Cardiac muscle cell (in vitro differentiated cells and primary cell): ENCODE measurements around the gene ZNF235. TPM values are rescaled to one million over a fixed set of nuclear protein-coding genes. Genes with fewer than 3 reads are reported as not detected.
"Not testable (repeated sequence)": the region's sequence is repeated elsewhere in the genome, so short reads cannot be mapped to it uniquely, and the experiment has no call there.

ENCODE experiments used
- DNase-seq, 2 donors: peaks; one replicate each; pipeline versions ENCODE4 v3.0.0 to v3.0.0-alpha.2; 2010 to 2017; ENCODE audit warnings: low read depth in 1 of 2, low spot score in 1 of 2
- H3K27ac ChIP-seq: fragments of 200-600 bp; sonication (generic); 2 replicates; pipeline ENCODE4 v1.5.1; 2016
- H3K27me3 ChIP-seq: fragments of 200-600 bp; sonication (generic); 2 replicates; pipeline ENCODE4 v1.6.0; 2016; ENCODE audit warnings: control low read depth
- H3K36me3 ChIP-seq: fragments of 200-600 bp; sonication (generic); 2 replicates; pipeline ENCODE4 v1.5.1; 2016; ENCODE audit warnings: control low read depth
- H3K4me1 ChIP-seq: fragments of 200-600 bp; sonication (generic); 2 replicates; pipeline ENCODE4 v1.8.1; 2017; ENCODE audit warnings: low read depth, mild to moderate bottlenecking, mixed run types
- H3K4me3 ChIP-seq: fragments of 200-600 bp; sonication (generic); 2 replicates; pipeline ENCODE4 v1.5.1; 2016; ENCODE audit warnings: mild to moderate bottlenecking
- H3K9me3 ChIP-seq: fragments of 200-600 bp; sonication (generic); 2 replicates; pipeline ENCODE4 v1.5.1; 2017; ENCODE audit warnings: low read depth, mild to moderate bottlenecking, control low read depth
- polyA plus RNA-seq: library from polyadenylated mRNA; unstranded; fragments of >200 nt; fragmentation: Nextera tagmentation; extraction: Ambion mirVana; gene quantifications from 2 replicates; pipeline ENCODE4 v1.2.1, GENCODE V29; 2016
- total RNA-seq: library from RNA; depleted of rRNA; stranded (reverse); fragments of >200 nt; gene quantifications from 2 replicates; pipeline ENCODE4 v1.2.3, GENCODE V29; 2016
- TF ChIP-seq, protein P1 (sequence below): IDR thresholded peaks from 2 replicates; pipeline ENCODE4 v1.5.1; 2012; ENCODE audit warnings: low read depth, mild to moderate bottlenecking, low read length

ZNF235 gene
- total and polyA plus RNA-seq, 2 experiments from 2014 or later, result 4.9 to 5.7 TPM

DNA sequence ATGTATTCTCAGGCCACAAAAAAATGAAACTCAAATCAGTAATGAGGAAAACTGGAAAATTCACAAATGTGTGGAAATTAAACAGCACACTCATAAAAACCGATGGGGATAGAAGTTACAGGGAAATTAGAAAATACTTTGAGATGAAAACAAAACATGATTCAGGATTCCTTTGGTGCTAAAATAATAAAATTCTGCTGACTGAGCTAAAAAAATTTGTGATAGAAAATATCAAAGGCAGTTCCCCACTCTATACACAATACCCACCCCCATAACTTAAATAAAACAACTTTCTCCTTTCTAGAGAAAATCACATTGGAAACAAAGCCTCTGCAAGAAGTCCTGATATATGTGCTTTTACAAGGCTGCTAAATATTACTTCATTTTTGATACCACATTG is 46.7 kb downstream of the ZNF235 start:
- no peak overlapping the region for H3K4me3 ChIP-seq
- no peaks in the 10 kb centered on the region for H3K27me3 ChIP-seq
- H3K36me3 ChIP-seq, result no peaks in the 10 kb centered on the region
- no peak for DNase-seq
- H3K27ac ChIP-seq, result no peak overlapping the region
- no peaks in the 10 kb centered on the region for H3K9me3 ChIP-seq
- no peaks in the 10 kb centered on the region for H3K4me1 ChIP-seq
- TF ChIP-seq, protein P1, sequence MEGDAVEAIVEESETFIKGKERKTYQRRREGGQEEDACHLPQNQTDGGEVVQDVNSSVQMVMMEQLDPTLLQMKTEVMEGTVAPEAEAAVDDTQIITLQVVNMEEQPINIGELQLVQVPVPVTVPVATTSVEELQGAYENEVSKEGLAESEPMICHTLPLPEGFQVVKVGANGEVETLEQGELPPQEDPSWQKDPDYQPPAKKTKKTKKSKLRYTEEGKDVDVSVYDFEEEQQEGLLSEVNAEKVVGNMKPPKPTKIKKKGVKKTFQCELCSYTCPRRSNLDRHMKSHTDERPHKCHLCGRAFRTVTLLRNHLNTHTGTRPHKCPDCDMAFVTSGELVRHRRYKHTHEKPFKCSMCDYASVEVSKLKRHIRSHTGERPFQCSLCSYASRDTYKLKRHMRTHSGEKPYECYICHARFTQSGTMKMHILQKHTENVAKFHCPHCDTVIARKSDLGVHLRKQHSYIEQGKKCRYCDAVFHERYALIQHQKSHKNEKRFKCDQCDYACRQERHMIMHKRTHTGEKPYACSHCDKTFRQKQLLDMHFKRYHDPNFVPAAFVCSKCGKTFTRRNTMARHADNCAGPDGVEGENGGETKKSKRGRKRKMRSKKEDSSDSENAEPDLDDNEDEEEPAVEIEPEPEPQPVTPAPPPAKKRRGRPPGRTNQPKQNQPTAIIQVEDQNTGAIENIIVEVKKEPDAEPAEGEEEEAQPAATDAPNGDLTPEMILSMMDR, result no peak

GRCh38 chr19:44255705-44256411 is 49.0 kb downstream of the ZNF235 start:
- DNase-seq, result no peak
- Histone ChIP-seq H3K4me3 (no peak overlapping the region), H3K27ac (no peak overlapping the region), H3K36me3 (no peaks in the 10 kb centered on the region), H3K27me3 (no peaks in the 10 kb centered on the region), H3K4me1 (no peaks in the 10 kb centered on the region), H3K9me3 (no peaks in the 10 kb centered on the region)
- TF ChIP-seq, protein P1, result no peak

DNA sequence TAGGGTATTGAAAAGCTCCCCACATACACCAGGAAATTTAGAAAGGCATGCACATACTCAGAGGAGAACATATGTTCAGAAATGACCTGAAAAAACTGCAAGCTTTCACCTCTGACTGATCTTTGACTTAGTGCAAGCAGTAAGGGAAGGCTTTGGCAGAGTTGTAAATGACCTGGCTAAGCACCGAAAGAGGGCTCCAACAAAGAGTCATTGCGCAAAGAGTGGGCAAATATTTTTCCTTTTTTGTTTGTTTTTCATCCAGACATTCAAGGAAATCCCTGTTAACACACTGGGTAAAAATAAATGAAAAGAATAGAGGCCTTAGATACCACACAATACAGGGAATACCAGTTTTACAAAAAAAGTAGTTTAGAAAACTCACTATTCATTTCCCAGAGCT is 50.3 kb downstream of the ZNF235 start:
- Histone ChIP-seq H3K36me3 (no peaks in the 10 kb centered on the region), H3K4me1 (no peaks in the 10 kb centered on the region), H3K27me3 (no peaks in the 10 kb centered on the region), H3K4me3 (no peak overlapping the region), H3K27ac (no peak overlapping the region), H3K9me3 (no peaks in the 10 kb centered on the region)
- no peak for DNase-seq
- TF ChIP-seq, protein P1, result no peak

DNA sequence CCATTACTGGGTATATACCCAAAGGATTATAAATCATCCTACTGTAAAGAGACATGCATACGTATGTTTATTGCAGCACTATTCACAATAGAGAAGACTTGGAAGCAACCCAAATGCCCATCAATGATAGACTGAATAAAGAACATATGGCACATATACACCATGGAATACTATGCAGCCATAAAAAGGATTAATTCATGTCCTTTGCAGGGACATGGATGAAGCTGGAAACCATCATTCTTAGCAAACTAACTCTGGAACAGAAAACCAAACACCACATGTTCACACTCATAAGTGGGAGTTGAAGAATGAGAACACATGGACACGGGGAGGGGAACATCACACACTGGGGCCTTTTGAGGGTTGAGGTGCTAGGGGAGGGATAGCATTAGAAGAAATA is 51.4 kb downstream of the ZNF235 start:
- H3K36me3 ChIP-seq, H3K9me3 ChIP-seq, H3K4me3 ChIP-seq, H3K4me1 ChIP-seq, DNase-seq, H3K27me3 ChIP-seq, H3K27ac ChIP-seq: not testable (repeated sequence)

GRCh38 chr19:44252332-44252731 is 52.5 kb downstream of the ZNF235 start:
- H3K9me3 ChIP-seq, H3K27ac ChIP-seq, H3K4me1 ChIP-seq, H3K36me3 ChIP-seq, H3K4me3 ChIP-seq, DNase-seq, H3K27me3 ChIP-seq: not testable (repeated sequence)

DNA sequence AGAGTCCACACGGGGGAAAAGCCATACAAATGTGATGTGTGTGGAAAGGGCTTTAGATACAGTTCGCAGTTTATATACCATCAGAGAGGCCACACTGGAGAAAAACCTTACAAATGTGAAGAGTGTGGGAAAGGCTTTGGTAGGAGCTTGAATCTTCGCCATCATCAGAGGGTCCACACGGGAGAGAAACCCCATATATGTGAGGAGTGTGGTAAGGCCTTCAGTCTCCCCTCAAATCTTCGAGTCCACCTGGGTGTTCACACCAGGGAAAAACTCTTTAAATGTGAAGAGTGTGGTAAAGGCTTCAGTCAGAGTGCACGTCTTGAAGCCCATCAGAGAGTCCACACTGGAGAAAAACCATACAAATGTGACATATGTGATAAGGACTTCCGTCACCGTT is 68.4 kb downstream of the ZNF235 start:
- Histone ChIP-seq H3K27ac (no peak overlapping the region), H3K36me3 (peaks cover 38% of the 10 kb centered on the region), H3K4me1 (no peaks in the 10 kb centered on the region), H3K9me3 (no peaks in the 10 kb centered on the region), H3K4me3 (no peak overlapping the region), H3K27me3 (no peaks in the 10 kb centered on the region)
- TF ChIP-seq, protein P1, result no peak
- no peak for DNase-seq

Other genes starting within 250 kb of the ZNF235 start
- gene ZNF284, start 232.9 kb downstream of the ZNF235 start, total RNA-seq, result 1.8 and 3.5 TPM in 2 replicates
- gene ZNF284, start 232.9 kb downstream of the ZNF235 start, polyA plus RNA-seq, result 1.2 and 1.7 TPM in 2 replicates
- 12.0 and 29.3 TPM in 2 replicates for gene ZNF224, start 210.7 kb downstream of the ZNF235 start, total RNA-seq
- gene ZNF224, start 210.7 kb downstream of the ZNF235 start, polyA plus RNA-seq, result 18.6 and 24.7 TPM in 2 replicates
- 5.8 and 7.7 TPM in 2 replicates for gene ZNF225, start 191.6 kb downstream of the ZNF235 start, total RNA-seq
- gene ZNF225, start 191.6 kb downstream of the ZNF235 start, polyA plus RNA-seq, result 3.6 and 4.8 TPM in 2 replicates
- 6.0 and 16.4 TPM in 2 replicates for gene ZNF234, start 163.5 kb downstream of the ZNF235 start, total RNA-seq
- gene ZNF234, start 163.5 kb downstream of the ZNF235 start, polyA plus RNA-seq, result 8.1 and 9.2 TPM in 2 replicates
- 17.3 and 35.3 TPM in 2 replicates for gene ZNF226, start 139.9 kb downstream of the ZNF235 start, total RNA-seq
- gene ZNF226, start 139.9 kb downstream of the ZNF235 start, polyA plus RNA-seq, result 21.1 and 56.8 TPM in 2 replicates
- 11.8 and 18.9 TPM in 2 replicates for gene ZNF227, start 92.5 kb downstream of the ZNF235 start, total RNA-seq
- gene ZNF227, start 92.5 kb downstream of the ZNF235 start, polyA plus RNA-seq, result 9.4 and 20.9 TPM in 2 replicates
- gene ZNF233, start 45.1 kb downstream of the ZNF235 start, total RNA-seq, result 0.67 and 2.8 TPM in 2 replicates
- 5.0 and 6.0 TPM in 2 replicates for gene ZNF233, start 45.1 kb downstream of the ZNF235 start, polyA plus RNA-seq
- 5.8 and 15.5 TPM in 2 replicates for gene ZNF112, start 51.7 kb upstream of the ZNF235 start, total RNA-seq
- gene ZNF112, start 51.7 kb upstream of the ZNF235 start, polyA plus RNA-seq, result 3.6 and 6.8 TPM in 2 replicates
- 3.6 and 21.1 TPM in 2 replicates for gene ZNF285, start 96.6 kb upstream of the ZNF235 start, total RNA-seq
- gene ZNF285, start 96.6 kb upstream of the ZNF235 start, polyA plus RNA-seq, result 2.8 and 7.9 TPM in 2 replicates
- 3.9 and 6.6 TPM in 2 replicates for gene ZNF229, start 143.4 kb upstream of the ZNF235 start, total RNA-seq
- 2.5 and 7.0 TPM in 2 replicates for gene ZNF229, start 143.4 kb upstream of the ZNF235 start, polyA plus RNA-seq
- 31.2 and 33.4 TPM in 2 replicates for gene ZNF180, start 195.5 kb upstream of the ZNF235 start, total RNA-seq
- gene ZNF180, start 195.5 kb upstream of the ZNF235 start, polyA plus RNA-seq, result 3.3 and 5.7 TPM in 2 replicates
- gene CEACAM20, start 224.7 kb upstream of the ZNF235 start, total RNA-seq, result not detected in 2 replicates
- not detected in 2 replicates for gene CEACAM20, start 224.7 kb upstream of the ZNF235 start, polyA plus RNA-seq